GM21381 (cell line): ENCODE results near the gene ARHGAP10.

Experiments used
- ATAC-seq: cut with Tn5 transposase; IDR thresholded peaks from one replicate; pipeline ENCODE4 v1.9.1; 2021; ENCODE audit warnings: mild to moderate bottlenecking, moderate library complexity; ENCODE audit not compliant: unreplicated experiment

The ARHGAP10 gene

GRCh38 chr4:147731580-147732517 is at the start of gene ARHGAP10:
ARHGAP10 (plus strand) TSS chr4:147732088; CDS start chr4:147732302, 214 bp downstream.
- peak; percentile 64 for ATAC-seq

DNA sequence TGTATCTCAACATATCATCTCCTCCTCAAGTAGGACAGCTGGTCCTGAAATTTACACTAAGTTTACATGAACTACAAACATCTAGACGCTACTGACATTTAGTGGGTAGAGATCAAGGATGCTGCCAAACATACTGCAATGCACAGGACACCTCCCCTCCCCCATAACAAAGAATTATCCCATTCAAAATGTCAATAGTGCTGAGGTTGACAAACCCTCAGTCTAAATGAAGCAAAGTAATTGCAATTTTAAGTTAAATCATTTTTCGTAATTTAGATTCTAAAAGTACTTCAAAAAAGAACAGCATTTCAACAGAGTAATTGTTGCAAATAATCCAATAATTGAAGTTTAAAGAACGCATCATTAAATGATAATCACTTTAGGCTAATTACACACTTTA is 49.1 kb upstream of the ARHGAP10 start:
- ATAC-seq, result no peak

- ATAC-seq, result no peak
These were observed 48.7 kb upstream of the ARHGAP10 start for GRCh38 chr4:147683188-147683591.

- peak; percentile 100 for ATAC-seq
These were observed 47.9 kb upstream of the ARHGAP10 start, which contains the start of gene PRMT9 for GRCh38 chr4:147683717-147684700. PRMT9 (minus strand) TSS chr4:147684163; CDS start chr4:147683987, 176 bp downstream.

DNA sequence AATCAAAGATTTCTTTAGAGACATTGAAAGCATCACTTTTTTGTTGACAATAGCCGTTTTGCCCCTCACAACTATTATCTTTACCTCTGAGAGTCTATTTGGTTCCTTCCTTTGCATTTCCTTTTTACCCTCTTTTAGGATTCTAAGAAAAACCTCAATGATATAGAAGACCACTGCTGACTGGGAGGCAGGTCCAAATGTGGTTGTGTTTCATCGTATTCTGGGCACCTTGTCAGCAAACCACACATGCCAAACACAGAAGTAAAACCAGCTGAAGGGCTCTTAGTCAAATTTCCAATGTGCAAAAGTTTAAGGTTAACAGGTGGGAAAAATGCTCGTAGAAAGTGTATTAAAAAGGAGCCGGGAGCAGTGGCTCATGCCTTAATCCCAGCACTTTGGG is 42.8 kb upstream of the ARHGAP10 start:
- ATAC-seq, result no peak

DNA sequence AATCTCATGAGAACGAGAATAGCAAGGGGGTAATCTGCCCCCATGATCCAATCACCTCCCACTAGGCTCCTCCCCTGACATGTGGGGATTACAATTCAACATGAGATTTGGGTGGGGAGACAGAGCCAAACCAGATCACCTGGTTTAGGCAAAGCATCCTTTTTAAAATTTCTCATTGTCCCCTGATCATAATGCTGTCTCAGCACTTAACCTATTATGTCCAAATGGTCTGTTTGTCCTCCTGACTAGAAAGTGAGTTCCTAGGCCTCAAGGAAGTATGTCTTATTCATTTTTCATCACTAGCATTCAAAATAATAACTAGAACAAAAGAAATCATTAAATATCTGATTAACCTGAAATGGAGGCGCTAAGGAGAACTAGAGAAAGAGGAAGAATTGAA is 40.1 kb upstream of the ARHGAP10 start:
- no peak for ATAC-seq

GRCh38 chr4:147693218-147693617 is 38.7 kb upstream of the ARHGAP10 start:
- ATAC-seq, result no peak

DNA sequence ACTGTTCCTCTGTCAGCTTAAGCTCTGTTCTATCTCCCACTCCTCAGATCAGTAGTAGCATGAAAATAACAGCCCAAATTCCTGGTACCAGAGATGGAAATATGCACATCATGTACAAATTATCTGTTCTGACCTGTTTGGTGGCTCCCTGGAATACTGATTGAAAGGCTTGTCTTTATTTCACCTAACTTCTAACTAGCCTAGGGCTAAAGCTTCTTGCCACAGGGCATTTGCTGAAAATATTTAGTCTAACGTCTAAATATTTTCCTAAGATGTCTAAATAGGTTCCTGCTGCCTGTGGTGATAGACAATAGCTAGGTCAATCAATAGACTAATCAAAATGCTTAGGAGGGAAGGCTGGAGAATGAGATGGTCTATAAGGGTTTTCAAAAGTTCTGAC is 35.0 kb upstream of the ARHGAP10 start:
- no peak for ATAC-seq

- no peak for ATAC-seq
These were observed 27.0 kb upstream of the ARHGAP10 start for GRCh38 chr4:147704846-147705245.

- ATAC-seq, result no peak
These were observed 23.8 kb upstream of the ARHGAP10 start for GRCh38 chr4:147707892-147708672.

- ATAC-seq, result no peak
These were observed 21.9 kb upstream of the ARHGAP10 start for GRCh38 chr4:147709999-147710398.

DNA sequence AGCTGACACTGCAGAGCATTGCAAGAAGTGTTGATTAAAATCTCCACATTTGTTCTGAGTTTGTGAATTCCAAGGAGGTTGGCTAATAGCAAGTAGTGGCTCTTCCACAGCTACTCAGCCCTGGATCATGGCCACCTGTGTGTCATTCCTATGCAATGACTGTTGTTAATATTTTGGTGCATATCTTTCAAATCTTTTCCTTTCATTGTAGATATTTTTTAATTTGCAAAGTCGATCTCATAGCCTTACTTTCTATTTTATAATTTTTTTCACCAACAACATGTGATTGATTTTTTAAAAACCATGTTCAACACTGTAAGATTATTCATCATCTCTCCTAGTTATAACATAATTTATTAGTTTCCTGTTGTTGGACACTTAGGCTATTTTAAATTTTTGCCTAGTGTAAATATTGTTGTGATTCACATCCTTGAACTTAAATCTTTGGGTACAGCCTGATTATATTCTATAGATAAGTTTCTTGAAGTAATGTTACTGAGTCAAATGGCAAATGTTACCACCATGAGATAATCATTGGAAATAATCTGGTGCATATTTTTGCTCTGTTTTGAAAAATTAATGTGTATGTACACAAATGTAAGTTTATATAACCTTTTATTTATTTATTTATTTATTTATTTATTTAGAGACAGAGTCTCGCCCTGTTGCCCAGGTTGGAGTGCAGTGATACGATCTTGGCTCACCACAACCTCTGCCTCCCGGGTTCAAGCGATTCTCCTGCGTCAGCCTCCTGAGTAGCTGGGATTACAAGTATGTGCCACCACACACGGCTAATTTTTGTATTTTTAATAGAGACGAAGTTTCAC is 17.1 kb upstream of the ARHGAP10 start:
- no peak for ATAC-seq

- peak; percentile 83 for ATAC-seq
These were observed 14.0 kb upstream of the ARHGAP10 start for GRCh38 chr4:147717878-147718277.

- ATAC-seq, result no peak
These were observed 8.6 kb upstream of the ARHGAP10 start for GRCh38 chr4:147723326-147723725.

DNA sequence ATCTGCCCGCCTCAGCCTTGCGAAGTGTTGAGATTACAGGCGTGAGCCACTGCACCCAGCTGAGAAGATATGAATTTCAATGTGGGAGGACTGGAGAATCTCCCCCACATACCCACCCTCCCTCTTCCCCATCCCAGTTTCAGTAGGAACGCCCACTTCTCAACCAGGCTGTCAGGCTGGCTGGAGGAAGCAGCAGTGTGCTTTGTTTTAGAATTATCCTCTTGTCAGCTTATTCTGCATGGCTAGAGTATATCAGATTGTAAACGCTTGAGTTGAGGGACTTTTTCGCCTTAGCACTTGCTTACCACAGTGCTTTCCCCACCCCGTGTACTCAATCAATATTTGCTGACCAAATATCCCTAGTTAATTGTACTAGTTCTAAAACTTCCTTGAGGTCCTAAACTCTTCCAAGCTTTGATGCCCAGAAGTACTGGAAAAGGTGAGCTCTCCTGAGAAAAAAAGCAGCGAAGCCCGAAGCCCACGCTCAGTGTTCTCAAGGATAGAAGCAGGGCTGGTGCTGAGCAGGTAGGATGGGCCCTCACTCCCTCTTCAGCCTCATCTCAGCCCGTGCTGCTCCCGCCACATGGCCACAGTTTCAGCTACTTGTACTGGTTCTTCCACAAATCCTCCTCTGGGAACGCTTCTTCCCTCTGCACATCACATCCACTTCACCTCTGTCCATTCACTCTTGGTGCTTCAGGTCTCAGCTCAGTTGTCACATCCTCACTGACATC is 7.3 kb upstream of the ARHGAP10 start:
- ATAC-seq, result no peak

DNA sequence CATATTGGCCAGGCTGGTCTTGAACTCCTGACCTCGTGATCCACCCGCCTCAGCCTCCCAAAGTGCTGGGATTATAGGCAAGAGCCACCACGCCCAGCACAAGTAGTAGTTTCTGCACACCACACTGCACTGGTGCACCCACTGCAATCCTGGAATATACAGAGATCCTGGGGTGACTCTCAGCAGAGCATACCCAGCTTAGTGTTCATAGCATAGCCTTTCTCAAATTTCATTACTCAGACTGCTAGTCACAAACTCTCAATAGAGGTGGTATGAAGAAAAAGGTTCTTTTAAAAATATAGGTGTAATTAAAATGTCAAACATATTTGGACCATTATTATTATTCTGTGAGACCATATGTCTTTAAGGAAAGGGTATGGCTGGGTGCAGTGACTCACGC is 6.2 kb upstream of the ARHGAP10 start:
- no peak for ATAC-seq

DNA sequence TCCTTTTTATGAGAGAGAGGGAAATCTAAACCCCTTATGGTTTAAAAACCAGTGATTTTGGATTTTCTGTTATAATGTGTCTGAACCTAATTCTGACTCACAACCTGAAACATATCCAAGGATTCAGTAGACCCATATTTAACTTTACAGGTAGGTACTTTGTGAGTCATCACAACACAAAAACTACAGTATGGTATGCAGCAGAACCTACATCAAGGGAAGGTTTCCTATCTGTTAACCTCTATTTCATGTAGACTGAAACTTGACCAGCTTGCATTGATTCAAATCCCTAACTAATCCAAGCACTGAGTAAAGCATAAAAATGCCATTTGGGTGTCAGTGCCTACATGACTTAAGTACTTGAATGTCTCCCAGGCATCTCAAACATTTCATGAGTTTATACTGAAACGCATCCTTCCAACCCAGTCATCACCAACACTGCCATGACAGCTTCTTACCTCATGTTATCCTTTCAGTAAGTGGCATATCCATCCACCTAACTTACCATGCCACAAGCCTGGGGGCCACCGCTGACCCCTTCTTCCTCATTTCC is 4.3 kb upstream of the ARHGAP10 start:
- no peak for ATAC-seq

DNA sequence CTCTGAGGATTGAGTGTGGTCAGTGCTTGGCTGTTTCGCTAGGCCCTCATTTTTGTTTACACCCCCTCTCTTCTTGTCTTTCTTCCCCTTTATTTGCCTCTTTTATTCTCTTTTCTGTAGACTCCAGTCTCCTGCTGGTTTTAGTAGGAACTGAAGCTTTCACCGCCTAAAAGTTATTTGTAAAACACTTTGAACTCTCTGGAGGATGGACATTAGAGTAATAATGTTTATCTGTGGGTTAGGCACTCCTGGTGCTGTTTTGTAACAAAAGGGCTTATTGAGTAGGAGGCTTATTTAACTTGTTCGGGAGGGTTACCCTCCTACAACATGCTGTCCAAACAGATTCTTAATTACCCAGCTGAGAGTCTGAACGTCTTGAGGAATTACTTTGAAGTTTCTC is 1.6 kb upstream of the ARHGAP10 start:
- ATAC-seq, result no peak
